ENCODE measurements around the gene EPHB2. TPM values are rescaled to one million over a fixed set of nuclear protein-coding genes. Genes with fewer than 3 reads are reported as not detected.

EPHB2 gene
- polyA plus RNA-seq, 1 donor from 2014 or later: 22.8 TPM

GRCh38 chr1:22830041-22830566 lies 119.5 kb downstream of the EPHB2 start:
- no peak overlapping the region for H3K4me3 ChIP-seq (ENCODE audit: low read length)
- H3K9ac ChIP-seq (ENCODE audit: low read length): no peak overlapping the region
- no peaks in the 10 kb centered on the region for H4K20me1 ChIP-seq (ENCODE audit: insufficient read depth)

GRCh38 chr1:22830757-22831340 lies 120.2 kb downstream of the EPHB2 start:
- H2AFZ ChIP-seq (ENCODE audit: low read depth, low read length): no peak overlapping the region
- H3F3A ChIP-seq (ENCODE audit: insufficient read depth, low read length, poor library complexity, severe bottlenecking): no peaks in the 10 kb centered on the region
- H3K9ac ChIP-seq (ENCODE audit: low read length): no peak overlapping the region
- H3K27me3 ChIP-seq (ENCODE audit: insufficient read depth, low read depth, low read length): no peaks in the 10 kb centered on the region
- H3K9me2 ChIP-seq (ENCODE audit: insufficient read depth, low read length): no peaks in the 10 kb centered on the region
- H4K20me1 ChIP-seq (ENCODE audit: insufficient read depth): no peaks in the 10 kb centered on the region
- no peak overlapping the region for H3K4me2 ChIP-seq (ENCODE audit: low read length)
- H3K27ac ChIP-seq (ENCODE audit: low read length): no peak overlapping the region
- no peaks in the 10 kb centered on the region for H3K9me3 ChIP-seq (ENCODE audit: low read length)
- H3K4me3 ChIP-seq (ENCODE audit: low read length): no peak overlapping the region
- no peaks in the 10 kb centered on the region for H3K79me2 ChIP-seq (replicated peaks; ENCODE audit: insufficient read depth, low read length)
- H3K36me3 ChIP-seq (ENCODE audit: insufficient read depth, low read length): no peaks in the 10 kb centered on the region
- TF ChIP-seq, protein P1, sequence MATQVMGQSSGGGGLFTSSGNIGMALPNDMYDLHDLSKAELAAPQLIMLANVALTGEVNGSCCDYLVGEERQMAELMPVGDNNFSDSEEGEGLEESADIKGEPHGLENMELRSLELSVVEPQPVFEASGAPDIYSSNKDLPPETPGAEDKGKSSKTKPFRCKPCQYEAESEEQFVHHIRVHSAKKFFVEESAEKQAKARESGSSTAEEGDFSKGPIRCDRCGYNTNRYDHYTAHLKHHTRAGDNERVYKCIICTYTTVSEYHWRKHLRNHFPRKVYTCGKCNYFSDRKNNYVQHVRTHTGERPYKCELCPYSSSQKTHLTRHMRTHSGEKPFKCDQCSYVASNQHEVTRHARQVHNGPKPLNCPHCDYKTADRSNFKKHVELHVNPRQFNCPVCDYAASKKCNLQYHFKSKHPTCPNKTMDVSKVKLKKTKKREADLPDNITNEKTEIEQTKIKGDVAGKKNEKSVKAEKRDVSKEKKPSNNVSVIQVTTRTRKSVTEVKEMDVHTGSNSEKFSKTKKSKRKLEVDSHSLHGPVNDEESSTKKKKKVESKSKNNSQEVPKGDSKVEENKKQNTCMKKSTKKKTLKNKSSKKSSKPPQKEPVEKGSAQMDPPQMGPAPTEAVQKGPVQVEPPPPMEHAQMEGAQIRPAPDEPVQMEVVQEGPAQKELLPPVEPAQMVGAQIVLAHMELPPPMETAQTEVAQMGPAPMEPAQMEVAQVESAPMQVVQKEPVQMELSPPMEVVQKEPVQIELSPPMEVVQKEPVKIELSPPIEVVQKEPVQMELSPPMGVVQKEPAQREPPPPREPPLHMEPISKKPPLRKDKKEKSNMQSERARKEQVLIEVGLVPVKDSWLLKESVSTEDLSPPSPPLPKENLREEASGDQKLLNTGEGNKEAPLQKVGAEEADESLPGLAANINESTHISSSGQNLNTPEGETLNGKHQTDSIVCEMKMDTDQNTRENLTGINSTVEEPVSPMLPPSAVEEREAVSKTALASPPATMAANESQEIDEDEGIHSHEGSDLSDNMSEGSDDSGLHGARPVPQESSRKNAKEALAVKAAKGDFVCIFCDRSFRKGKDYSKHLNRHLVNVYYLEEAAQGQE (IDR thresholded peaks at IDR 0.05; ENCODE audit: borderline replicate concordance): no peak
- TF ChIP-seq, protein P2, sequence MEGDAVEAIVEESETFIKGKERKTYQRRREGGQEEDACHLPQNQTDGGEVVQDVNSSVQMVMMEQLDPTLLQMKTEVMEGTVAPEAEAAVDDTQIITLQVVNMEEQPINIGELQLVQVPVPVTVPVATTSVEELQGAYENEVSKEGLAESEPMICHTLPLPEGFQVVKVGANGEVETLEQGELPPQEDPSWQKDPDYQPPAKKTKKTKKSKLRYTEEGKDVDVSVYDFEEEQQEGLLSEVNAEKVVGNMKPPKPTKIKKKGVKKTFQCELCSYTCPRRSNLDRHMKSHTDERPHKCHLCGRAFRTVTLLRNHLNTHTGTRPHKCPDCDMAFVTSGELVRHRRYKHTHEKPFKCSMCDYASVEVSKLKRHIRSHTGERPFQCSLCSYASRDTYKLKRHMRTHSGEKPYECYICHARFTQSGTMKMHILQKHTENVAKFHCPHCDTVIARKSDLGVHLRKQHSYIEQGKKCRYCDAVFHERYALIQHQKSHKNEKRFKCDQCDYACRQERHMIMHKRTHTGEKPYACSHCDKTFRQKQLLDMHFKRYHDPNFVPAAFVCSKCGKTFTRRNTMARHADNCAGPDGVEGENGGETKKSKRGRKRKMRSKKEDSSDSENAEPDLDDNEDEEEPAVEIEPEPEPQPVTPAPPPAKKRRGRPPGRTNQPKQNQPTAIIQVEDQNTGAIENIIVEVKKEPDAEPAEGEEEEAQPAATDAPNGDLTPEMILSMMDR (IDR thresholded peaks at IDR 0.05; ENCODE audit: poor library complexity, severe bottlenecking): no peak
- TF ChIP-seq POLR2AphosphoS5 (IDR thresholded peaks at IDR 0.05) (no peak), EP300 (conservative IDR thresholded peaks at IDR 0.05; ENCODE audit: poor library complexity, severe bottlenecking) (no peak)

More at GRCh38 chr1:22830041-22830566, 119.5 kb downstream of the EPHB2 start:
- H3K9me2 ChIP-seq (ENCODE audit: insufficient read depth, low read length): no peaks in the 10 kb centered on the region
- H3K36me3 ChIP-seq (ENCODE audit: insufficient read depth, low read length): no peaks in the 10 kb centered on the region
- H2AFZ ChIP-seq (ENCODE audit: low read depth, low read length): no peak overlapping the region
- H3K27ac ChIP-seq (ENCODE audit: low read length): no peak overlapping the region
- H3K79me2 ChIP-seq (replicated peaks; ENCODE audit: insufficient read depth, low read length): no peaks in the 10 kb centered on the region
- no peaks in the 10 kb centered on the region for H3K27me3 ChIP-seq (ENCODE audit: insufficient read depth, low read depth, low read length)
- H3K9me3 ChIP-seq (ENCODE audit: low read length): no peaks in the 10 kb centered on the region
- H3K4me2 ChIP-seq (ENCODE audit: low read length): no peak overlapping the region
- TF ChIP-seq, protein P1 (IDR thresholded peaks at IDR 0.05; ENCODE audit: borderline replicate concordance): no peak
- TF ChIP-seq MXI1 (conservative IDR thresholded peaks at IDR 0.05; ENCODE audit: poor library complexity, severe bottlenecking) (no peak), EZH2 (IDR thresholded peaks at IDR 0.05; ENCODE audit: borderline replicate concordance, insufficient read depth, low read length, poor library complexity, severe bottlenecking) (no peak), TAF1 (IDR thresholded peaks at IDR 0.05; ENCODE audit: low read depth) (no peak), POLR2AphosphoS5 (IDR thresholded peaks at IDR 0.05) (no peak), EP300 (conservative IDR thresholded peaks at IDR 0.05; ENCODE audit: poor library complexity, severe bottlenecking) (no peak), RAD21 (conservative IDR thresholded peaks at IDR 0.05) (no peak), SMC3 (conservative IDR thresholded peaks at IDR 0.05; ENCODE audit: poor library complexity) (no peak)
- TF ChIP-seq, protein P2 (IDR thresholded peaks at IDR 0.05; ENCODE audit: poor library complexity, severe bottlenecking): no peak
- no peaks in the 10 kb centered on the region for H3F3A ChIP-seq (ENCODE audit: insufficient read depth, low read length, poor library complexity, severe bottlenecking)
